Right atrium auricular region (tissue), 2 donors: ENCODE data around the gene EHMT2. TPM values are rescaled to one million over a fixed set of nuclear protein-coding genes. Genes with fewer than 3 reads are reported as not detected.

ENCODE experiments used
- DNase-seq: peaks from one replicate; pipeline ENCODE4 v3.0.0-alpha.2; 2019; ENCODE audit warnings: low spot score
- H3K27ac ChIP-seq, 2 donors: fragments of 200-600 bp; sonication (generic); 1 replicate in 1 of 2; 2 replicates in 1 of 2; pipeline ENCODE4 v1.5.1; 2016 to 2019
- H3K27me3 ChIP-seq, 2 donors: fragments of 200-600 bp; sonication (generic); one replicate each; pipeline versions ENCODE4 v1.5.1 to v1.6.0; 2017 to 2019
- H3K36me3 ChIP-seq: fragments of 200-600 bp; sonication (generic); one replicate; pipeline ENCODE4 v1.5.1; 2016
- H3K4me1 ChIP-seq, 2 donors: fragments of 200-600 bp; sonication (generic); one replicate each; pipeline versions ENCODE4 v1.5.1 to v1.6.0; 2017 to 2019
- H3K4me3 ChIP-seq, 2 donors: fragments of 200-600 bp; sonication (generic); 1 replicate in 1 of 2; 2 replicates in 1 of 2; pipeline ENCODE4 v1.5.1; 2017 to 2019; ENCODE audit warnings: mild to moderate bottlenecking in 1 of 2, moderate library complexity in 1 of 2
- H3K9me3 ChIP-seq, 2 donors: fragments of 200-600 bp; sonication (generic); one replicate each; pipeline ENCODE4 v1.5.1; 2019
- CTCF ChIP-seq, 2 donors: fragments of 200-600 bp; sonication (generic); IDR thresholded peaks; one replicate each; pipeline ENCODE4 v1.5.1; 2019; ENCODE audit warnings: antibody characterized with exemption in 2 of 2
- total RNA-seq, 2 donors: library from RNA; depleted of rRNA; stranded (reverse); fragments of >200 nt; gene quantifications; one replicate each; pipeline ENCODE4 v1.1.0, GENCODE V29; 2016

Gene EHMT2
- total RNA-seq, 2 donors from 2014 or later, result 10.5 to 19.1 TPM

- no peak for TF ChIP-seq CTCF (IDR thresholded peaks at IDR 0.05)
Observed at GRCh38 chr6:31920811-31921210, 23.3 kb upstream of the EHMT2 start.

GRCh38 chr6:31919624-31920303, 22.3 kb upstream of the EHMT2 start:
- TF ChIP-seq CTCF (IDR thresholded peaks at IDR 0.05), result no peak
- Histone ChIP-seq H3K4me1 (no peaks in the 10 kb centered on the region), H3K4me3 (no peak overlapping the region), H3K36me3 (no peaks in the 10 kb centered on the region), H3K27ac (no peak overlapping the region), H3K9me3 (no peaks in the 10 kb centered on the region), H3K27me3 (no peaks in the 10 kb centered on the region)
- DNase-seq, result no peak

More at GRCh38 chr6:31920811-31921210, 23.3 kb upstream of the EHMT2 start:
- no peak overlapping the region for H3K27ac ChIP-seq
- DNase-seq, result no peak
- H3K4me3 ChIP-seq, result no peak overlapping the region
- no peaks in the 10 kb centered on the region for H3K4me1 ChIP-seq
- H3K27me3 ChIP-seq, result no peaks in the 10 kb centered on the region
- no peaks in the 10 kb centered on the region for H3K36me3 ChIP-seq
- no peaks in the 10 kb centered on the region for H3K9me3 ChIP-seq

GRCh38 chr6:31918069-31918720, 20.7 kb upstream of the EHMT2 start:
- H3K9me3 ChIP-seq, result no peaks in the 10 kb centered on the region
- H3K4me3 ChIP-seq, result no peak overlapping the region
- no peaks in the 10 kb centered on the region for H3K27me3 ChIP-seq
- no peak for TF ChIP-seq CTCF (IDR thresholded peaks at IDR 0.05)
- H3K36me3 ChIP-seq, result no peaks in the 10 kb centered on the region
- H3K27ac ChIP-seq, result no peak overlapping the region
- no peak for DNase-seq
- no peaks in the 10 kb centered on the region for H3K4me1 ChIP-seq

GRCh38 chr6:31915756-31916155, 18.3 kb upstream of the EHMT2 start:
- Histone ChIP-seq H3K27ac (no peak overlapping the region), H3K9me3 (no peaks in the 10 kb centered on the region), H3K36me3 (no peaks in the 10 kb centered on the region), H3K27me3 (no peaks in the 10 kb centered on the region), H3K4me3 (no peak overlapping the region), H3K4me1 (no peaks in the 10 kb centered on the region)
- DNase-seq, result no peak
- no peak for TF ChIP-seq CTCF (IDR thresholded peaks at IDR 0.05)

GRCh38 chr6:31915351-31915750, 17.9 kb upstream of the EHMT2 start:
- Histone ChIP-seq H3K27me3 (no peaks in the 10 kb centered on the region), H3K4me1 (no peaks in the 10 kb centered on the region), H3K36me3 (no peaks in the 10 kb centered on the region), H3K9me3 (no peaks in the 10 kb centered on the region), H3K27ac (no peak overlapping the region), H3K4me3 (no peak overlapping the region)
- no peak for TF ChIP-seq CTCF (IDR thresholded peaks at IDR 0.05)
- DNase-seq, result no peak
